SW480 (cell line): ENCODE results near the gene PAGR1.
A peak's percentile ranks its signal among the peaks of the same experiment; 100 is the strongest.
"Not testable (repeated sequence)": the region's sequence is repeated elsewhere in the genome, so short reads cannot be mapped to it uniquely, and the experiment has no call there.

ENCODE experiments used
- DNase-seq: peaks from one replicate; pipeline ENCODE4 v3.0.0-alpha.2; 2016; ENCODE audit warnings: low spot score

The PAGR1 gene

DNA sequence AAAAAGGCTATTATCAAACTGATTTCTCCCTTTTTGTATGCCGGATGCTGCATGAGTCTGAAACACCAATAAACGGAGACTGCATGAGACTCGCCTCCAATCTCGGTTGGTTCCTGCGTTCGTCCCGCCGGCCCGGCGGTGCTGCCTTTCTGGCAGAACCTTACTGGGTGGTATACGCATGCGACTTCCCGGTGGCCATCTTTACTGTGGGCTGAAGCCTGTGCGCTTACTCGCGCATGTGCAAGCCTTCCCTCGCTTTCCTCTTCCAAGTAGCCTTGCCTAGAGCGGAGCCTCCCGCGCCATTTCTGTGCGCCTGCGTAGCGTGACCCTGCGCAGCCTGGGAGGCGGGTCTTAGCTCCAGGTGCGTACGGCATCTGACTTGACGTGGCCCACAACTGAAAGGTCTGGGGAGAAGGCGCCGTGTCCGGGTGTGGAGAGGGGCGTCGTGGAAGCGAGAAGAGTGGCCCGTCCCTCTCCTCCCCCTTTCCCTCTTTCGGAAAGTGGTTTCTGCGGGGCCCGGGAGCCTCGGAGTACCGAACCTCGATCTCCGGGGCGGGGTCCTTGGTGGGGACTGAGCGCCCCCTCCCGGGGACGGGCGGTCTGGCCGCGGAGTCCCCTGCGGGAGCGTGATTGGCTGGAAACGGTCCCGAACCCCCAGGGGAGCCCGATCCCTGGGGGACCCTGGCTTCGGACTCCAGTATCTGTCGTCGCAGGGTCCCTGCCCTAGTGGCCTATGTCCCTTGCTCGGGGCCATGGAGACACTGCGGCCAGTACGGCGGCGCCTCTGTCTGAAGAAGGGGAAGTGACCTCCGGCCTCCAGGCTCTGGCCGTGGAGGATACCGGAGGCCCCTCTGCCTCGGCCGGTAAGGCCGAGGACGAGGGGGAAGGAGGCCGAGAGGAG is at the start of gene PAGR1:
TSS of gene PAGR1 (plus strand) at position 360 of the 901 bp plus-strand sequence. CDS start at position 734, 374 bp downstream.
- peak; percentile 99 for DNase-seq

DNA sequence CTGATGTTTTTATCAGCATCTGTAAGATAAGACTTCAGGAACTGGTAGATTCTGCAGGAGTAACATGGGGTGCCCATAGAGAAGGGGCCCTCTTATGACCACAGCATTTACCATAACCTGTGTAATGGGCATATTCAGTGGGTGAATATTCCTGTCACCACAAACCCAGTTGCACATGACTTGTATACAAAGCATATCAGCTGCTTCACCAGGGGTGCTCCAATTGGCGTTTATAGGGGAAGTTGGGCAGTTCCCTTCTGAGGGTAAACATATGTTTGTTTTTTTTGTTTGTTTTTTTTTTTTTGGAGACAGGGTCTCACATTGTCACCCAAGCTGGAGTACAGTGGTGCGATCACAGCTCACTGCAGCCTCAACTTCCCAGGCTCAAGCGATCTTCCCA is 49.4 kb upstream of the PAGR1 start:
- DNase-seq, result no peak

DNA sequence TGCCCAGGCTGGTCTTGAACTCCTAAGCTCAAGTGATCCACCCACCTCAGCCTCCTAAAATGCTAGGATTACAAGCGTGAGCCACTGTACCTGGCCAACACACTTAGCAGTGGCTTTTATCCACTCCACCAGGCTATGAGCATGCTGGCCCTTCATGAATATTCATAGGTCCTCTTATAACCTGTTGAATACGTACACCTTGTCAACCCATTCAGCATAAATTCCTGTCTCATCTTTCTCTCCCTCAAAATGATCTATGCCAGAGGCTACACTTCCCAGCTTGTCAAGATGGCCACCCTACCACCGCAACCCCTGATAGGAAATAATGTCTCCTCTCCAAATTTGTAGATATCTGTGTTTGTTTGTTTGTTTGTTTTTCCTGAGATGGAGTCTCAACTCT is 48.9 kb upstream of the PAGR1 start:
- no peak for DNase-seq

DNA sequence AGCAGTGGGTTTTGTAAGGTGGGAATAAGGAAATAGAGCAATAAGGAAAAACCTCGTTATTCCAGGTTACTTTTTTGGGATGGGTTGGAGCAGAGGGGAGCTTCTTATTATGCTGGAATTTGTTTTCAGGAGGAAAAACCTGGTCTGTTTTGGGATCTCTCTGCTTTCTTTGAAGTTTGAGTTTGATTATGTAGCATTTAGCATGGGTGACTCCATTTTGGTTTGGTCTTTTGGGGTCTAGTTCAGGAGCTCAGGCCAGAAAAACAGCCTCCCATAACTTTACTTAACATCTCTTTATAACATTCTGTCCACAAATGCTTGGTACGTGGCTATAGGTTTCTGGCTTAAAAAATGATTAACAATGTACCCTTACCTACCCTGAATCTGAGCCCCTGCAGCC is 46.4 kb upstream of the PAGR1 start:
- DNase-seq, result no peak

DNA sequence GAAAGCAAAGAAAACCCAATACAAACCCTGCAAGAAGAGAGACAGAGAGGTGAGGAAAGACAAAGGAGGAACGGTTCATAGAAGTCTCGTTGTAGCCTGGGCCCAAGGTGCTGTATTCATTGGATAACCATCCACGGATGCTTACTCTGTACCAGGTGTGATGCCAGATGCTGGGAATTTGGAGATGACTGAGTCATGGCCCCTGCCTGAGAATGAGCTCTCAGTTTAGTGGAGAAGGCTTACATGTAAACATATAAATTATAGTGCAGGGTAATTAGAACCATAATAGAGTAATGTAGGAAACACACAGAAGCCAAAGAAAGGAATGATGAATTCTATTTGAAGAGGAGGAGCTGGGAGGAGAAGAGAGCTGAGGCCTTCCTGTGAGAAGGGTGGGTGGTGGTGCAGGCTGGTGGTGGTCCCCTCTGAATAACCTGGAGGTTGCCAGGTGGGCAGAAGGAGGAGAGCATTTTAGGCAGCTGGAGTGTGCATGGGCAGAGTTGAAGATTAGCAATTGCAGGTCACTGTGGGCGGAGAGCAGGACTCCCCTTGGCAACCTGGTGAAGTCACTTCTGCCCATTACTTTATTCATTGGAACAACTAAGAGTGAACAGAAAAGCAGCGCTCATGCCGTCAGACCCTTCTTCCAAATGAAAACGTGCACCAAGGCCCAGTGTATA is 45.6 kb upstream of the PAGR1 start:
- DNase-seq, result no peak

DNA sequence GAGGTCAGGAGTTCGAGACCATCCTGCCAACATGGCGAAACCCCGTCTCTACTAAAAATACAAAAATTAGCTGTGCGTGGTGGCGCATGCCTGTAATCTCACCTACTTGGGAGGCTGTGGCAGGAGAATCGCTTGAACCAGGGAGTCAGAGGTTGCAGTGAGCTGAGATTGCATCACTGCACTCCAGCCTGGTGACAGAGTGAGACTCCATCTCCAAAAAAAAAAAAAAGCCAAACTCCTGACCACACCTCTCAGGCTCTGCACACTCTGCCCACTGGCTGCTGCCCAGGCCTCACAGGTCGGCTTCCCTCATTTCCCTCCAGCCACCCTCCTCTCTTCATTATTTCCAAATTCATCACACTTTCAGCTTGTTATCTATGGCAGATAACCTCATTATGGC is 43.6 kb upstream of the PAGR1 start:
- DNase-seq, result not testable (repeated sequence)

DNA sequence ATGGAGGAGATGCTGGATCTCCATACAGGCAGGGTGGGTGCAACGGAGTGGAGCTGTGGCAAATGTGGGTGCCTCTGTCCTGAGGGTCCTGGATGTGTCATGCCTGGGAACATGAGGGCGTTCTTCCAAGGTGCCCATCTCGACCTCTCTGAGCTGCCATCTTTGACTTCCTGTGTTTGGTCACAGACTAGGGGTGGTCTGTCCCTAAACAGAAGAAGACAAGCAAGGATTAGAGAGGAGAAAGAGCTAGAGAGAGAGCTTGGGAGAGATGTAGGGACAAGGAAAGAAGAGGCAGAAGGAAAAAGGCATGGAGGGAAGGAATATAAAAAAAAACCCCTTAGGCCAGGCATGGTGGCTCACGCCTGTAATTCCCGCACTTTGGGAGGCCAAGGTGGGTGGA is 41.2 kb upstream of the PAGR1 start:
- DNase-seq, result no peak

DNA sequence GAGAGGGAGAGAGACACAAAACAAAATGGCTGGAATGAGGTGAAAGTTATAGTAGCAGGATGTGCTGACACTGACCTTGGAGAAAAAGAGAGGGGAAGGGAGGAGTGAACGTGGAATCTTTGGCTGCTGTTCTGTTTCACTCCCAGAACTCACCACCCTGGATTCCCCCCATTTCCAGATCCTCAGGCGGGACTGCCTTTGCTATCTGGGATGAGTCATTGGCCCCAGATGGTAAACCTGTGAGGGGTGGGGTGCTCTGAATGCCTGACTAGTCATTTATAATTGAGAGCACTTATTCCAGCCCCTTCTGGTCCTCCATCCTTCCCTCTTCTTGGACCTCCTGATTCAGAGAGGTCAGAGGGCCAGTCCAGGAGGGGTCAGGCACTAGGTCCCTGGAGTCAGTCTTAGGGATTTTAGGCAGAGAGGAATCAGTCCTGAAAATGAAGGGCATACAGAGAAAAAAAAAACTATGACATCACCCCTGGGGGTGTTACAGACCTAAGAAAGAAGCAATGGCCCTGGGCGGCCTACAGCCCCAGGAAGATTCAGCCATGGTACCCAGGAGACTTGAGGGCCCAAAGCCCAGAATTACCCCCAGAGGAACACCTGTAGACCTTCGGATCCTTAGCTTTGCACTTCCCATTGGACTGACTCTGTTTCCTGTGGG is 40.1 kb upstream of the PAGR1 start:
- DNase-seq, result peak; percentile 41

DNA sequence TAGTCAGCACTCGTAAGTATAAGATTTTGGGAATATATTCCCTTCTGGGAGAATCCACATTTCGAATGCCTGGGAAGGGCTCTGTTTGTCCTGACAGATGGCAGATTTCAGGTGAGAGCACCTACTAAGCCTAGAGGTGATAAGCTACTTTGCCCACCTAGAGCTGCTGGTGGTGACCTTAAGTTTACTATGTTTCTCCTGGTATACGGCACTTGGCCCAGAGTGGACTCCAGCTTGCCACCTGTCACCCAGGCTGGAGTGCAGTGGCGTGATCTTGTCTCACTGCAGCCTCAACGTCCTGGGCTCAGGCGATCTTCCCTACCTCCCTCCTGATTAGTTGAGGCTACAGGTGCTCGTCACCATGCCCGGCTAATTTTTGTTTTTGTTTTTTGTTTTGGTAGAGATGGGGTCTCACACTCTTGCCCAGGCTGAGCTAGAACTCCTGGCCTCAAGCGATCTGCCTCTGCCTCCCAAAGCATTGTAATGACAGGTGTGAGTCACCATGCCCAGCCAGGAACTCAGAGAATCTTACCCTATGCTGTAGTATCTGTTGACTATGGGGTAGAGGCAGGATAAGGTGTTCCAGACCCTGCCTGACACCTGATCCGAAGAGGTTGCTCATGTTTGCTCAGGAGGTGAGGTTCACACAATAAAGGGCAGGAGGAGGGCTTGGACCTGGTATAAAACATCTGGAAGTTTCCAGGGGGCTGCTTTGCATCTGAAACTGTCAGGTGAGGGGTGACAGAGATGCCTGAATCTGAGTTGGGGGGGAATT is 38.2 kb upstream of the PAGR1 start, which contains the start of gene ZG16:
TSS of gene ZG16 (plus strand) at position 681 of the 775 bp plus-strand sequence. CDS start 1,011 bp downstream, outside the sequence.
- DNase-seq, result no peak

DNA sequence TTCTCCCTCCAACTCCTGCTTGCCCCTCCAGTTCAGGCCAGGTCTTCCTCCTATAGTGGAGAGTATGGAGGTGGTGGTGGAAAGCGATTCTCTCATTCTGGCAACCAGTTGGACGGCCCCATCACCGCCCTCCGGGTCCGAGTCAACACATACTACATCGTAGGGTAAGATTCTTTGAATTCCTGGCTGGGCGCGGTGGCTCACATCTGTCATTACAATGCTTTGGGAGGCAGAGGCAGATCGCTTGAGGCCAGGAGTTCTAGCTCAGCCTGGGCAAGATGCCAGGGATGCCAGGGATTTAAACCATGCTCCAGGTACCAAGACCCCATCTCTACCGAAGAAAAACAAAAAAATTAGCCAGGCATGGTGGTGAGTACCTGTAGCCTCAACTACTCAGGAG is 36.5 kb upstream of the PAGR1 start:
- DNase-seq, result no peak

DNA sequence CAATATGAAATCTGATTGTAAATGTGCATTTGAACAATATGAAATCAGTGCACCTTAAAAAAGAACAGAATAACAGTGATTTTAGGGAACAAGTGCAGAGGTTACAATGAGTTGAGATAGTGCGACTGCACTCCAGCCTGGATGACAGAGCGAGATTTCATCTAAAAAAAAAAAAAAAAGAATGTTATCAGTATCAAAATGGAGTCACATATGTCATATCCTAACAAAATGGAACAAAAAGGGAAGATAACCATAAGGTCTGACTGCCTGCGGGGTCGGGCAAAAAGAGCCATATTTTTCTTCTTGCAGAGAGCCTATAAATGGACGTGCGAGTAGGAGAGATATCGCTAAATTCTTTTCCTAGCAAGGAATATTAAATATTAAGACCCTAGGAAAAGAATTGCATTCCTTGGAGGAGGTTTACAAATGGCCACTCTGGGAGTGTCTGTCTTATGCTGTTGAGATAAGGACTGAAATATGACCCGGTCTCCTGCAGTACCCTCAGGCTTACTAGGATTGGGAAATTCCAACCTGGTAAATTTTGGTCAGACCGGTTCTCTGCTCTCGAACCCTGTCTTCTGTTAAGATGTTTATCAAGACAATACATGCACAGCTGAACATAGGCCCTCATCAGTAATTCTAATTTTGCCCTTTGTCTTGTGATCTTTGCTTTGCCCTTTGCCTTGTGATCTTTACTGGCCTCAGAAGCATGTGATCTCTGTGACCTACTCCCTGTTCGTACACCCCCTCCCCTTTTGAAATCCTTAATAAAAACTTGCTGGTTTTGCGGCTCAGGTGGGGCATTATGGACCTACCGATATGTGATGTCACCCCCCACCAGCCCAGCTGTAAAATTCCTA is 32.6 kb upstream of the PAGR1 start:
- DNase-seq, result not testable (repeated sequence)

DNA sequence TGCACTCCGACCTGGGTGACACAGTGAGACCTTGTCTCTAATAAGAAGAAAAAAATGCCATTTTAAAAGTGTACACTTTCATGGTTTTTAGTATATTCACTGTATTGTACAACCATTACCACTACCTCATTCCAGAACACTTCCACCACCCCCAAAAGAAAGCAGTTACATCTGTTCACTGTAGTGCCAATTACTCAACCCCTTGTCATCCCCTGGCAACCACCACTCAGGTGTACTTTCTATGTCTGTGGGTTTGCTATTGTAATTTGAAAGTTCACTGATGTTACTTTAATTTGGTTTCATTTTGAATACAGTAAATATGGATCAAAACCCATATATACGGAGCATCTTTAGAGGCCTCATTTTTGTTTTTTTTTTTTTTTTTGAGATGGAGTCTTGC is 31.8 kb upstream of the PAGR1 start:
- DNase-seq, result no peak

DNA sequence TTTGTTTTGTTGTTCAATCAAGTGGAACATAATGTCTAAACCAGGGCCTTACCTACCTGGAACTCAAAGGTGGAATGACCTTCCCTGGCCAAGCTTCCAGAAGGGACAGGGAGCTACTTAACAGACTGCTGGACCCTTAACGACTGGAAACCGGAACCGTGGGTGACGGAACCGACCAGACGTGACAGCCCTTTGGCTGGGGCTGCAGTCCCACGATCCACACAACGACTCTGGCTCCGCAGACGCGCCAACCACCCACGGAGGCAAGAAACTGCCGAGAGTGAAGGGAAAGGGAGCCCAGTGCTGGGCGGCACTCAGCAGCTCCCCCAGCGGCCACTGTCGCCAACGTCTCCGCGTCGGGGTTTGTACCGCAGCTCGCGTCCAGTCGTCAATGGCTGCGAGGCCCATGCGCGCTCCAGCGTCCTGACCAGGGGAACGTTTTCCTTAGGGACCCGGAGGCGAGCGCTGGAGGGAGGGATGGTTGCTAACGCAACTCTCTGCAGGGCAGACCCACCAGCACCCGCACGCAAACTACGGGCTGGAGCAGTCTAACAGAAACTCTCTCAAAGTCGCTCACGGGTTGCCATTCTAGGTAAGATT is 31.0 kb upstream of the PAGR1 start:
- DNase-seq, result no peak

DNA sequence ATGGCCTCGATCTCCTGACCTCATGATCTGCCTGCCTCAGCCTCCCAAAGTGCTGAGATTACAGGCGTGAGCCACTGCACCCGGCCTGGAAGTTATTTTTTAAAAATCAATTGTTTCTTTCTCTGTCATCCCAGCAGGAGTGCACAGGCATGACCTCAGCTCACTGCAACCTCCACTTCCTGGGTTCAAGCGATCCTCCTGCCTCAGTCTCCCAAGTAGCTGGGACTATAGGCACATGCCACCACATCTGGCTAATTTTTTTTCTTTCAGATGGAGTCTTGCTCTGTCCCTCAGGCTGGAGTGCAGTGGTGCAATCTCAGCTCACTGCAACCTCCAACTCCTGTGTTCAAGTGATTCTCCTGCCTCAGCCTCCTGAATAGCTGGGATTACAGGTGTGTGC is 28.8 kb upstream of the PAGR1 start:
- not testable (repeated sequence) for DNase-seq

DNA sequence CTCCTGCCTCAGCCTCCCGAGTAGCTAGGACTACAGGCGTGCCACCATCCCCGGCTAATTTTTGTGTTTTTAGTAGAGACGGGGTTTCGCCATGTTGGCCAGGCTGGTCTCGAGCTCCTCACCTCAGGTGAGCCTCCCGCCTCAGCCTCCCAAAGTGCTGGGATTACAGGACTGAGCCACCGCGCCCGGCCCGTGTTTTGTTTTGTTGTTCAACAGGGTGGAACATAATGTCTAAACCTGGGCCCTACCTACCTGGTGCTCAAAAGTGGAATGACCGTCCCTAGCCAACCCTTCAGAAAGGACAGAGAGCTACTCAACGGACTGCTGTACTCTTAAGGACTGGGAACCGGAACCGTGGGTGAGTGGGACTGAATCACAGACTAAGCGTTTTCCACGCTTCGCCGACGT is 26.2 kb upstream of the PAGR1 start:
- no peak for DNase-seq

DNA sequence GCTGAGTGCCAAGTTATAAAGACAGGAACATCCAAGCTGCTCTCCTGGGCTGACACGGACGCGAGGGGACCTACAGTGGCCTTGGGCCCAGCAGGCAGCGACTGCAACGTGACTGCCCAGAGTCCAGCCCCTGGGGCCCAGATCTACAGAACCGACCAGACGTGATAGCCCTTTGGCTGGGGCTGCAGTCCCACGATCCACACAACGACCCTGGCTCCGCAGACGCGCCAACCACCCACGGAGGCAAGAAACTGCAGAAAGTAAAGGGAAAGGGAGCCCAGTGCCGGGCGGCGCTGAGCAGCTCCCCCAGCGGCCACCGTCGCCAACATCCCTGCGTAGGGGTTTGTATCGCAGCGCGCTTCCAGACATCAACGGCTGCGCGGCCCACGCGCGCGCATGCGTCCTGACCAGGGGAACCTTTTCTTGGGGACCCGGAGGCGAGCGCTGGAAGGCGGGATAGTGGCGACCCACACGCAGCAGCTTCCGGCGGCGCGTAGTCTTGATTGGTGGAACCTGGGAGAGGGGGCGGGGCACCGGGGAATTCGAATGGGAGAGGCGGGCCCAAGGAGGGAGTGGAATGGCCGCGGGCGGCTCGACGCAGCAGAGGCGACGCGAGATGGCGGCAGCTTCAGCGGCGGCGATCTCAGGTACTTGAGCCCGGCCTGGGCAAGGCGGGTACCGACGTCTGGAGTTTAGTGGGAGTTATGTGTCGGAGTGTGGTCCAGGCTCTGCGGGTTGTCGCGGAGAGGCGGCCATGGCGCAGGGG is 25.6 kb upstream of the PAGR1 start, which contains the start of gene KIF22:
TSS of gene KIF22 (plus strand) at position 569 of the 766 bp plus-strand sequence. CDS start at position 578, 9 bp downstream.
- DNase-seq, result peak; percentile 96

DNA sequence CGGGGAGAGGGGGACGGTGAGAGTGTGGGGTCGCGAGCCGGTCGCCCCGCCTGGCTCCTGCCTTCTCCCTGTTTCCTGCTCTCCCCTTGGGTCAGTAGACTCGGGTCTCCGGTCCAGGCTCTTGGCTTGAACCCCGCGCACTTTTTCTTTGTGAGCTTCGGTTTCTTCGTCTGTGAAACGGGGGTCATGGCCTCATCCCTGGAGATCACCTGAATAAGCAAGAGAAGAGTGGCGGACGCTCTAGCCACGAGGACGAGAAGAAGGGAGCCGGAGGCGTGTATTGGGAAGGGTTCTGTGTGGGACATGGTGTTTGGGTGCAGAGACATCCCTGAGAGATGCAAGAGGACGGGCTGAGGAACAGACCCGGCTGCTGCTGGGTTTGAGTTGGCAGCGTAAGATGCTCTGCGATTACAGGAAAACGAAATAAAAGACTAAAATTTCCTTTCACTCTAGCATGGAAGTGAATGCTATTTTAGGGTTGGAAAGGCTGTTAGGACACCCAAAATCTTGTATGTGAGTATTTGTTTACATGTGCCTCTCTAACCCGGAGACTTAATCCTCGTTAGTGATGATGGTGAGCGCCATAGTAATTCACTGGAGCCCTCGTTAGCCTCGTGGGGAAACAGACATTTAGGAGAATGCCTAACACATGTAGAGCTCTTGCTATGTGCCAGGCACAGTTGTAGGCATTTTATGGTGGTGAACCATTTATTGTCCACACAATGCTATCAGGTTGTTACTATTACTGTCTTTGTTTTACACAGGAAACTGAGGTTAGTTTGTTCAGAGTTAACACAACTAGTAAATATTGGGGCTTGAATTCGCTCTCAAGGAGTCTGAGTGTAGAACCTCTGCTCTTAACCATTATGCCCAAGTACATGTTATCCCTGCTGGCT is 24.8 kb upstream of the PAGR1 start:
- DNase-seq, result no peak
